Adrenal gland (tissue), 12 donors: Measurements from ENCODE around the gene RNF212. TPM values are rescaled to one million over a fixed set of nuclear protein-coding genes. Genes with fewer than 3 reads are reported as not detected.

Experiments
- DNase-seq, 7 donors: peaks; one replicate each; pipeline ENCODE4 v3.0.0-alpha.2; 2019 to 2020
- H3K27ac ChIP-seq, 5 donors: fragments of 200-600 bp; sonication (generic) in 4 of 5; 1 replicate in 3 of 5; 2 replicates in 2 of 5; pipeline versions ENCODE4 v1.5.1 to v1.8.0; 2016 to 2020; ENCODE audit warnings: mild to moderate bottlenecking in 1 of 5
- H3K27me3 ChIP-seq: fragments of 200-600 bp; 2 replicates; pipeline ENCODE4 v1.8.0; 2021
- H3K36me3 ChIP-seq, 2 donors: fragments of 200-600 bp; replicated peaks in 1 of 2; 1 replicate in 1 of 2; 2 replicates in 1 of 2; pipeline versions ENCODE4 v1.5.1 to v1.8.0; 2018 to 2022
- H3K4me1 ChIP-seq, 2 donors: fragments of 200-600 bp; replicated peaks in 1 of 2; 1 replicate in 1 of 2; 2 replicates in 1 of 2; pipeline versions ENCODE4 v1.5.1 to v1.8.0; 2018 to 2021
- H3K4me3 ChIP-seq, 4 donors: fragments of 200-600 bp; sonication (generic) in 3 of 4; one replicate each; pipeline ENCODE4 v1.5.1; 2016 to 2018
- H3K9me3 ChIP-seq, 3 donors: fragments of 200-600 bp; sonication (generic) in 1 of 3; replicated peaks in 1 of 3; 1 replicate in 2 of 3; 2 replicates in 1 of 3; pipeline versions ENCODE4 v1.5.1 to v1.8.0; 2016 to 2021
- CTCF ChIP-seq, 6 experiments: fragments of 450-650 bp in 4 of 6; fragments of 200-600 bp in 2 of 6; sonication (generic) in 1 of 6; IDR thresholded peaks; 1 replicate in 5 of 6; 2 replicates in 1 of 6; pipeline versions ENCODE4 v1.5.1 to v1.8.0; 2016 to 2021; ENCODE audit warnings: antibody characterized with exemption in 6 of 6, mild to moderate bottlenecking in 2 of 6, moderate library complexity in 1 of 6
- POLR2A ChIP-seq, 2 donors: fragments of 450-650 bp; IDR thresholded peaks; one replicate each; pipeline ENCODE4 v1.6.1; 2017; ENCODE audit warnings: antibody characterized with exemption in 2 of 2, mild to moderate bottlenecking in 2 of 2, moderate library complexity in 1 of 2
- WGBS, 4 donors: extraction: QIAGEN DNeasy Blood & Tissue Kit in 2 of 4; methylation state at CpG; one replicate each; pipeline versions ENCODE4 v1.1.5 to v1.1.7; 2013 to 2017; 5-methylcytosine and 5-hydroxymethylcytosine counted together
- intact Hi-C, 2 donors: fragments of 100-400 bp; cut with DNase I; formaldehyde crosslinking; loops; one replicate each; pipeline versions ENCODE4 v1.14.1 to v1.15.0; 2022 to 2023
- polyA plus RNA-seq, 3 donors: library from polyadenylated mRNA; stranded (reverse); fragments of 200-250 nt in 2 of 3; fragments of 350-450 nt in 1 of 3; fragmentation: Illumina TruSeq in 1 of 3; extraction: RNeasy Lipid Tissue Mini Kit (QIAGEN cat#74804) in 1 of 3; gene quantifications; one replicate each; pipeline ENCODE4 v1.2.3, GENCODE V29; 2013 to 2014
- total RNA-seq, 9 donors: library from RNA; depleted of rRNA in 4 of 9; stranded (reverse); fragments of >200 nt in 4 of 9; fragments of 120-200 nt in 1 of 9; fragmentation: NEBNext Ultra II Directional in 1 of 9; extraction: Animal tissue kit (Norgen Biotek cat#: 25700) in 1 of 9; gene quantifications; one replicate each; pipeline versions ENCODE4 v1.1.0 to v1.2.4, GENCODE V29; 2013 to 2023
- donor health status: healthy with polysubstance abuse.
- donor health status: Bipolar disorder and iron deficiency.
- donor health status: DM: yes; HTN: yes; CAD: no.
- donor health status: DM: no; HTN: no; CAD: no.
- donor health status: DM: no; HTN: no; CAD: no.
- donor health status: DM: yes; HTN: yes; CAD: no.

RNF212 gene
- total and polyA plus RNA-seq, 12 donors = 1.3 to 9.5 (median 2.4) TPM; not detected in 1

- DNase-seq = no peak
- no peak overlapping the region for H3K4me3 ChIP-seq
- intact Hi-C loops = no loop called here
- H3K36me3 ChIP-seq = peaks cover 0 to 13% of the 10 kb centered on the region in 2 donors
- H3K27ac ChIP-seq = no peak overlapping the region
- no peaks in the 10 kb centered on the region for H3K27me3 ChIP-seq
- H3K9me3 ChIP-seq = no peaks in the 10 kb centered on the region
- H3K4me1 ChIP-seq = no peaks in the 10 kb centered on the region
- TF ChIP-seq POLR2A (IDR thresholded peaks at IDR 0.05) = no peak
- no peak for TF ChIP-seq CTCF (IDR thresholded peaks at IDR 0.05)
- 90 to 95% (median 95%) methylated on average over 20 to 83 of the region's 83 CpGs for WGBS, 4 donors
Measured at GRCh38 chr4:1023895-1024740, 89.2 kb downstream of the RNF212 start.

- no peak for DNase-seq
- TF ChIP-seq POLR2A (IDR thresholded peaks at IDR 0.05) = no peak
- TF ChIP-seq CTCF (IDR thresholded peaks at IDR 0.05) = no peak
- no peak overlapping the region for H3K27ac ChIP-seq
- H3K27me3 ChIP-seq = no peaks in the 10 kb centered on the region
- H3K4me1 ChIP-seq = no peaks in the 10 kb centered on the region
- H3K36me3 ChIP-seq = peaks cover 0 to 13% of the 10 kb centered on the region in 2 donors
- intact Hi-C loops = no loop called here
- no peaks in the 10 kb centered on the region for H3K9me3 ChIP-seq
- no peak overlapping the region for H3K4me3 ChIP-seq
- 86 to 100% (median 91%) methylated on average over 2 to 20 of the region's 20 CpGs for WGBS, 4 donors
Measured at GRCh38 chr4:1023075-1023640, 90.2 kb downstream of the RNF212 start.

GRCh38 chr4:1022739-1023066 lies 90.7 kb downstream of the RNF212 start:
- WGBS, 4 donors = 82 to 93% (median 89%) methylated on average over 8 to 19 of the region's 19 CpGs
- Histone ChIP-seq H3K27ac (no peak overlapping the region), H3K4me3 (no peak overlapping the region), H3K9me3 (no peaks in the 10 kb centered on the region), H3K4me1 (no peaks in the 10 kb centered on the region), H3K36me3 (peaks cover 0 to 13% of the 10 kb centered on the region in 2 donors), H3K27me3 (no peaks in the 10 kb centered on the region)
- TF ChIP-seq CTCF (IDR thresholded peaks at IDR 0.05) = no peak
- no peak for TF ChIP-seq POLR2A (IDR thresholded peaks at IDR 0.05)
- DNase-seq = no peak
- intact Hi-C loops = no loop called here

- intact Hi-C loops = no loop called here
- H3K27ac ChIP-seq = no peak overlapping the region
- 92 to 96% (median 94%) methylated on average over 30 to 46 of the region's 46 CpGs for WGBS, 4 donors
- no peaks in the 10 kb centered on the region for H3K27me3 ChIP-seq
- no peaks in the 10 kb centered on the region for H3K4me1 ChIP-seq
- no peak for DNase-seq
- no peaks in the 10 kb centered on the region for H3K9me3 ChIP-seq
- TF ChIP-seq CTCF (IDR thresholded peaks at IDR 0.05) (no peak), POLR2A (IDR thresholded peaks at IDR 0.05) (no peak)
- peaks cover 0 to 13% of the 10 kb centered on the region in 2 donors for H3K36me3 ChIP-seq
- no peak overlapping the region for H3K4me3 ChIP-seq
Measured at GRCh38 chr4:1022051-1022738, 91.2 kb downstream of the RNF212 start.
